ENCODE results near the gene THAP7.
A peak's percentile ranks its signal among the peaks of the same experiment; 100 is the strongest.
"Not testable (repeated sequence)": the region's sequence is repeated elsewhere in the genome, so short reads cannot be mapped to it uniquely, and the experiment has no call there.

The THAP7 gene

GRCh38 chr22:20979940-20980453, 21.9 kb downstream of the THAP7 start:
- DNase-seq (ENCODE audit: low read depth in 2 of 2), result no peak

DNA sequence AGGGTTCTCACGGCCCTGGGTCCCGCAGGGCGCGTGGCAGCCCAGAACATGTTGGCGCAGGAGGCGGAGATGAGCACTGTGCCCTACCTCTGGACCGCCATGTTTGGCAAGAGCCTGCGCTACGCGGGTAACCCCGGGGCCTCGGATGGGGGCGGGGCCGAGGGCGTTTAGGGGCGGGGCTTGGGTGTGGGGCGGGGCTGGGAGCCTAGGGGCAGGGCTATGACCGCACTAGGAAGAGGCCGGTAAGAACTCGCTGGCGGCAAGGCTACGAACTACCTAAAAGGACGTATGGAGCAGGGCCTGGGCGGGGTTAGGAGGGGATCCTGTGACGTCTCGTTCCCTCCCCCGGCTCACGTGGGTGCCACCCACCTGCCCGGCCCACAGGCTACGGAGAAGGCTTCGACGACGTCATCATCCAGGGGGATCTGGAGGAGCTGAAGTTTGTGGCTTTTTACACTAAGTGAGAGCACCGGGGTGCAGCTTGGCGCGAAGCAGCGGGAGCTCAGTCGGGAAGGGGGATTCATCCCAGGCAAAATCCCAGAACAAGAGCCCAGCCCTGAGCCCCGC, 22.6 kb downstream of the THAP7 start:
- DNase-seq (ENCODE audit: low read depth in 2 of 2), result peak; percentile 46 to 65

DNA sequence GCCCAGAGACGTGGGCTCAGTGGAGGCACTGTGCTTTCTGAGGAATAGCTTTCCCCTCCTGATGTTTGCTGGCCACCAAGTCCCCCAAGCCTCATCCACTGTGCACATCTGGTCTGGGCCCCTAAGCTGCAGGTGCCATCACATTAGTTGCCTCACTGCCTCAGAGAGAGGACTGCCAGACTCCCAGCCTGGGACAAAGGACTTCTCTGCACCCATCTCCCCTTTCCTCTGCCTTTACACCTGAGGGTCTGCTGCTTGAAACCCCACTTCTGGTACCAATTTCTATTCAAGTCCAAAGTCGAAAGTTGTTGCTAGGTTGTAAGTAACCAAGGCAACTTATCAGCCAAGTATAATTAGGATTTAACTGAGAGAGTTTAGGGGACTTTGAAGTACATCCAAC, 23.5 kb downstream of the THAP7 start:
- DNase-seq (ENCODE audit: low read depth in 2 of 2), result no peak

- no peak for DNase-seq (ENCODE audit: low read depth in 2 of 2)
Measured at GRCh38 chr22:20977516-20978170, 24.3 kb downstream of the THAP7 start.

- no peak for DNase-seq (ENCODE audit: low read depth in 2 of 2)
Measured at GRCh38 chr22:20977019-20977418, 24.9 kb downstream of the THAP7 start.

DNA sequence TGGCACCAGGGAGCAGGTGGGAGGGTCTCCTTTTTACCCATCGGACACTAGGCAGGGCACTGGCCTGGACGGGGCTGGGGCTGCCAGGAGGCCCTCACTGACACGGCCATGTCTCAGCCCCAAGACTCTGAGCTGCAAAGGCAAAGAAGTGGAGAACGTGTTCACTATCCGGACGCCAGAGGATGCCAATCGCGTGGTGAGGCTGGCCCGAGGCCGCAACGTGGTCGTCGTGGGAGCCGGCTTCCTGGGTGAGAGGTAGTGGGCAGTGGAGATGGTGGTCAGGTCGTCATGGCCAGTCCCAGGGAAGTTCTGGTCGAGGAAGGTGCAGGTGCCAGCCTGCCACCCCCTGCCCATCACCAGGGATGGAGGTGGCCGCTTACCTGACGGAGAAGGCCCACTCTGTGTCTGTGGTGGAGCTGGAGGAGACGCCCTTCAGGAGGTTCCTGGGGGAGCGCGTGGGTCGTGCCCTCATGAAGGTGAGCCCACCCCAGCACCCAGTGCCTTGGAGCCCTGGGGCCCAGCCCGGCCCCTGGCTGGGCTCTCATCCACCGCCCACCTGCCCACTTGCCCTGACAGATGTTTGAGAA, 25.5 kb downstream of the THAP7 start:
- DNase-seq (ENCODE audit: low read depth in 2 of 2), result no peak

DNA sequence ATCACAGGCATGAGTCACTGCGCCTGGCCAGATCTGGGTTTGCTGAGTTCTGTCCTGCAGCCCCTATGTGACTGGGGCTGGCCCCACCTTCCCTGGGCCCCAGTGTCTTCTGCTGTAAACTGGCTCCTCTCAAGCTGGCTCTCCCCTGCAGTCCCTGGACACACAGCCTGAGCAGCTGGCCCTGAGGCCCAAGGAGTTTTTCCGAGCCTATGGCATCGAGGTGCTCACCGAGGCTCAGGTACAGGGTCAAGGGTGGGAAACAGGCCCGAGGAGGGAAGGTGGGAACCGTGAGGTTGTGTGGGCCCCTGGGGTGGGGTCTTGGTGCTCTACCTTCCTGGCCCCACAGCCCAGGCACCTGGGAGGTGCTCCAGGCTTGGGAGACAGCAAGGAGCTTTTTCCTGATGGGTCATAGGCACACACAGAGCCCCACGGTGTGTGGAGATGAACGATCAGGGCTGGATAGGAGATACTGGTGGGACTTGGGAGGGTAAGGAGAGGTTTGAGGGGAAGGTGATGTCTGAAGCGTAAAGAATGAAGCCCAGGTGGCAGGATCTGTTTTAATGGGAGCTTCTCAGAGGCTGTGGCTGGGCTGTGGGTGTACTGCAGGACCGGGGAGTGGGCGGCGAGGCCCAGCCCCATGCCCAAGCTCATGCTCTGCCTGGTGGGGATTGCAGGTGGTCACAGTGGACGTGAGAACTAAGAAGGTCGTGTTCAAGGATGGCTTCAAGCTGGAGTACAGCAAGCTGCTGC, 26.2 kb downstream of the THAP7 start:
- no peak for DNase-seq (ENCODE audit: low read depth in 2 of 2)

GRCh38 chr22:20974336-20974955, 27.5 kb downstream of the THAP7 start:
- DNase-seq (ENCODE audit: low read depth in 2 of 2), result no peak

- DNase-seq (ENCODE audit: low read depth in 2 of 2), result no peak
Measured at GRCh38 chr22:20973634-20974286, 28.2 kb downstream of the THAP7 start.

DNA sequence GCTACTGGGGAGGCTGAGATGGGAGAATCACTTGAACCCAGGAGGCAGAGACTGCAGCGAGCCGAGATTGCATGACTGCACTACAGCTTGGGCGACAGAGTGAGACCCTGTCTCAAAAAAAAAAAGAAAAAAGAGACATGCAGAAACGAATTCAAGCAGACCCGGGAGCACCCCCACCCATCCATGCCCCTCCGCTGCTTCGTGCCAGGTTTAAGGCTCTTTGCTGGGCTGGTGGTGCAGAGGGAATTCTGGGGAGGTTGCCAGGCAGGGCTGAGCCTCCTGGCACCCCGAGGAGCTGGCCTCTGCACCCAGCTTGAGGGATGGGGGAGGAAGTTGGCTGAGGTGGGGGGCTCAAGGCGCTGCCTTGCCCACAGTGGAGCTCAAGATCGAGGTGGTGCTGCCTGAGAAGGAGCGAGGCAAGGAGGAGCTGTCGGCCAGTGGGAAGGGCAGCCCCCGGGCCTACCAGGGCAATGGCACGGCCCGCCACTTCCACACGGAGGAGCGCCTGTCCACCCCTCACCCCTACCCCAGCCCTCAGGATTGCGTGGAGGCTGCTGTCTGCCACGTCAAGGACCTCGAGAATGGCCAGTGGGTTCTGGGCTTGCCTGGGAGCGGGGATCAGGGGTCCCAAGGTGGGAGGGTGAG, 28.9 kb downstream of the THAP7 start:
- DNase-seq (ENCODE audit: low read depth in 2 of 2), result no peak

DNA sequence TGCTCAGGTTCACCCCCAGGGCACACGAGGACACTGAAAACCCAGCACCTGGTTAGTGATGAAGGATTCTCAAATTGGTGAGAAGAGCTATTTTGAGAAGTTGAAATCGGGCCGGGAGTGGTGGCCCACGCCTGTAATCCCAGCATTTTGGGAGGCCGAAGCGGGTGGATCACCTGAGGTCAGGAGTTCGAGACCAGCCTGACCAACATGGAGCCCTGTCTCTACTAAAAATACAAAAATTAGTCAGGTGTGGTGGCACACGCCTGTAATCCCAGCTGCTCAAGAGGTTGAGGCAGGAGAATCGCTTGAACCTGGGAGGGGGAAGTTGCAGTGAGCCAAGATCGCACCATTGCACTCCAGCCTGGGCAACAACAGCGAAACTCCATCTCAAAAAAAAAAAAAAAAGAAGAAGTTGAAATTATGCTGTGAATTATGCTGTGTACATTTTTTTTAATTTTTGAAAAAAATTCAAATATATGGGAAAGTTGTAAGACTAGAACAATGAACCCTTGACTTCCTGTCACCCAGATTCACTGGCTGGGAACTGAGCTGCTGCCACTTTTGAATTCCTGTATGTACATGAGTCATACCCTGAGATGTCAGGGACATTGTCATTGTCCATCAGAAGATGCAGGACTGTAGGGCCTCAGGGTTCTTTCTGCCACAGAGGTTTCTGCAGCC, 29.8 kb downstream of the THAP7 start:
- DNase-seq (ENCODE audit: low read depth in 2 of 2), result not testable (repeated sequence)

GRCh38 chr22:20970939-20971657, 30.8 kb downstream of the THAP7 start:
- no peak for DNase-seq (ENCODE audit: low read depth in 2 of 2)

DNA sequence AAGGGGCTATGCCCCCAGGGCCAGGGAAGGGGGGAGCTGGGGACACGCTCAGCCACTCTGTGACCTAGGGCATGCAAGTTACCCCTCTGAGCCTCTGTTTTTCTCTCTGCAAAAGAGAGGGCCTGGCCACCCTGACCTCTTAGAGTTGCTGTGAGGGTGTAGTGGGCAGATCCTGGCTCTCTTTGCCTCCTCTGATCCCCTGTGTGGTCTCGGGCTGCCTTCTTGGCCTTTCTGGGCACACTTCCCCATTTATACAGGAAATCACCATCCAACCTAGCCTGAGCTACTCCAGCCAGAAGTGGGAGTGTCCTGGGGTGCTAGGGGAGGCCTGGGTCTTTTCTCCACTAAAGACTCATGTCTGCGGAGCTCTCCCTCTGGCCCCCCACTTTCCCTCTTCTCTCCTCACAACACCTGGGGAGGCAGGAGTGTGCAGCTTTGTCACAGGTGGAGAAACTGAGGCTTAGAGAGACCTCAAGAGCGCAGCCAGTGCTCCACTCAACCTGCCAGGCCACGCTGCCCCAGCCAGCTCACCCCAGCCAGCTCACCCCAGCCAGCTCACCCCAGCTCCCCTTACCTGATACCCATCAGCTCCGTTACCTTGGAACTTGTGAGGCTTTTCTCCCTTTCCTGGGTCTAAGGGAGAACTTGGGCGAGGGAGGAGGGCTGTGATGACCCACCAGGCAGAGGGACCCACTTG, 33.5 kb downstream of the THAP7 start:
- DNase-seq (ENCODE audit: low read depth in 2 of 2), result no peak

GRCh38 chr22:20967697-20968211, 34.2 kb downstream of the THAP7 start:
- no peak for DNase-seq (ENCODE audit: low read depth in 2 of 2)

- DNase-seq (ENCODE audit: low read depth in 2 of 2), result no peak
Measured at GRCh38 chr22:20966883-20967696, 34.8 kb downstream of the THAP7 start, which contains the start of gene AIFM3. TSS of gene AIFM3 (plus strand) at chr22:20967255. CDS start at chr22:20967945, 690 bp downstream.

- no peak for DNase-seq (ENCODE audit: low read depth in 2 of 2)
Measured at GRCh38 chr22:20965888-20966855, 35.7 kb downstream of the THAP7 start.

All from stimulated activated CD4-positive, alpha-beta T cell treated with anti-CD3 and anti-CD28 coated beads, Interleukin-12 subunit alpha, Interleukin-12 subunit beta, amount 100 ng/mL, for 24 hours (primary cell).